K562 (cell line): ENCODE measurements around the gene TEP1. TPM values are rescaled to one million over a fixed set of nuclear protein-coding genes. Genes with fewer than 3 reads are reported as not detected.
A peak's percentile ranks its signal among the peaks of the same experiment; 100 is the strongest.

ENCODE experiments used
- ATAC-seq: fragments of 200-7000 bp; cut with Tn5 transposase; 3 replicates; pipeline ENCODE4 v1.9.1; 2020; ENCODE audit warnings: moderate library complexity
- BruUV-seq: library from RNA; stranded (reverse); fragments of 400-500 nt; replicated peaks from 2 replicates; lab custom pipeline; 2021; lab: Mats Ljungman, UMichigan
- CTCF ChIA-PET: fragments of 300-600 bp; formaldehyde crosslinking; extraction: SDS; loops from one replicate; lab custom pipeline; 2021; ENCODE audit warnings: low intra/inter-chr PET ratio; lab: Yijun Ruan, JAX
- POLR2A ChIA-PET: fragments of 300-600, 350-650 bp; sonication (Branson Sonifier 250); formaldehyde crosslinking; extraction: SDS; loops from one replicate; lab custom pipeline; 2021; ENCODE audit warnings: antibody characterized with exemption, inconsistent platforms; lab: Yijun Ruan, JAX
- DNase-seq, 4 experiments: peaks; one replicate each; pipeline versions ENCODE4 v3.0.0 to v3.0.0-alpha.2; 2011 to 2018; ENCODE audit warnings: low spot score in 3 of 4, mixed read lengths in 3 of 4; ENCODE audit errors: extremely low read depth in 1 of 4
- FAIRE-seq: peaks from 2 replicates; lab custom pipeline; 2011; peaks lifted over from hg19 to GRCh38; lab: Jason Lieb, UNC
- H2AFZ ChIP-seq: 2 replicates; pipeline ENCODE4 v1.6.0; 2011; ENCODE audit warnings: low read depth, low read length, control low read depth, inconsistent platforms
- H3K27ac ChIP-seq: fragments of 200-600 bp; 3 replicates; pipeline ENCODE4 v1.8.0; 2011; ENCODE audit warnings: low read depth, mild to moderate bottlenecking, control low read depth, inconsistent platforms, low read length, moderate library complexity, mixed read lengths; ENCODE audit errors: extremely low read depth
- H3K27me3 ChIP-seq, 2 experiments: fragments of 300-600 bp in 1 of 2; 2 replicates in 1 of 2; 3 replicates in 1 of 2; pipeline versions ENCODE4 v1.6.0 to v1.8.0; 2011; ENCODE audit warnings: inconsistent platforms in 2 of 2, low read length in 2 of 2, mild to moderate bottlenecking in 1 of 2, mixed read lengths in 1 of 2, moderate library complexity in 1 of 2; ENCODE audit not compliant: control insufficient read depth in 2 of 2, insufficient read depth in 2 of 2
- H3K36me3 ChIP-seq: fragments of 300-600 bp; 3 replicates; pipeline ENCODE4 v1.8.0; 2011; ENCODE audit warnings: mild to moderate bottlenecking, low read length, inconsistent platforms; ENCODE audit not compliant: control insufficient read depth, insufficient read depth
- H3K4me1 ChIP-seq, 2 experiments: fragments of 200-600 bp in 1 of 2; replicated peaks in 1 of 2; 2 replicates in 1 of 2; 3 replicates in 1 of 2; pipeline versions ENCODE4 v1.5.1 to v1.8.0; 2011; ENCODE audit warnings: inconsistent platforms in 2 of 2, low read length in 2 of 2, mild to moderate bottlenecking in 1 of 2, mixed read lengths in 1 of 2, moderate library complexity in 1 of 2; ENCODE audit not compliant: control insufficient read depth in 2 of 2, insufficient read depth in 2 of 2
- H3K4me2 ChIP-seq: 2 replicates; pipeline ENCODE4 v1.6.1; 2011; ENCODE audit warnings: low read length, control low read depth, inconsistent platforms, mixed read lengths; ENCODE audit not compliant: insufficient read depth
- H3K4me3 ChIP-seq: fragments of 200-600 bp; sonication (generic), shearing (Covaris generic); 2 replicates; pipeline ENCODE4 v1.5.1; 2016; ENCODE audit warnings: control low read depth, inconsistent platforms
- H3K79me2 ChIP-seq: fragments of 200-600 bp; 3 replicates; pipeline ENCODE4 v1.8.0; 2011; ENCODE audit warnings: low read length, inconsistent platforms; ENCODE audit not compliant: control insufficient read depth, insufficient read depth
- H3K9ac ChIP-seq, 2 experiments: 2 replicates each; pipeline versions ENCODE4 v1.6.0 to v1.6.1; 2011; ENCODE audit warnings: low read depth in 2 of 2, low read length in 2 of 2, control low read depth in 1 of 2, inconsistent platforms in 1 of 2, mild to moderate bottlenecking in 1 of 2, mixed read lengths in 1 of 2; ENCODE audit not compliant: insufficient read depth in 1 of 2
- H3K9me1 ChIP-seq: one replicate; pipeline ENCODE4 v1.6.0; 2011; ENCODE audit warnings: inconsistent platforms, mild to moderate bottlenecking, low read length, moderate library complexity; ENCODE audit not compliant: control insufficient read depth, insufficient read depth
- H3K9me3 ChIP-seq: replicated peaks from 2 replicates; pipeline ENCODE4 v1.5.1; 2011; ENCODE audit warnings: low read depth, low read length, inconsistent platforms; ENCODE audit not compliant: control insufficient read depth, insufficient read depth
- H4K20me1 ChIP-seq: replicated peaks from 2 replicates; pipeline ENCODE4 v1.6.1; 2011; ENCODE audit warnings: low read length, inconsistent platforms, mixed read lengths; ENCODE audit not compliant: control insufficient read depth, insufficient read depth
- CCNT2 ChIP-seq: IDR thresholded peaks from 2 replicates; pipeline ENCODE4 v1.6.1; 2011; ENCODE audit warnings: borderline replicate concordance, low read depth, mild to moderate bottlenecking, moderate library complexity, mixed read lengths, low read length; ENCODE audit not compliant: insufficient read length; ENCODE audit errors: extremely low read depth
- CEBPG ChIP-seq, 3 experiments: fragments of 200-800 bp in 1 of 3; sonication (Bioruptor generic) in 1 of 3; sonication (generic) in 1 of 3; formaldehyde crosslinking in 1 of 3; IDR thresholded peaks in 2 of 3; conservative IDR thresholded peaks in 1 of 3; 2 replicates each; pipeline versions ENCODE4 v1.6.1 to v1.8.0; 2016 to 2022; ENCODE audit warnings: missing compliant biosample characterization in 2 of 3, missing genetic modification characterization in 2 of 3, mild to moderate bottlenecking in 1 of 3, missing genetic modification reagents in 1 of 3
- GTF2A2 ChIP-seq: IDR thresholded peaks from 2 replicates; pipeline ENCODE4 v1.6.1; 2016; ENCODE audit warnings: mild to moderate bottlenecking, missing genetic modification characterization, missing compliant biosample characterization
- POLR2AphosphoS2 ChIP-seq: IDR thresholded peaks from 2 replicates; pipeline ENCODE4 v1.6.1; 2012; ENCODE audit warnings: low read length, improper control_type of control experiment
- RBFOX2 ChIP-seq: fragments of 200-400 bp; formaldehyde crosslinking; IDR thresholded peaks from 2 replicates; pipeline ENCODE4 v1.6.1; 2017; ENCODE audit warnings: low read depth, mild to moderate bottlenecking, low read length, moderate library complexity
- SNRNP70 ChIP-seq: fragments of 200-400 bp; formaldehyde crosslinking; optimal IDR thresholded peaks from 2 replicates; pipeline ENCODE3; 2017; ENCODE audit warnings: low read depth, low read length
- ZNF436 ChIP-seq: fragments of 250-450, 450-650 bp; sonication (Bioruptor Pico); formaldehyde crosslinking; IDR thresholded peaks from 2 replicates; pipeline ENCODE4 v1.7.0; 2020; ENCODE audit warnings: mild to moderate bottlenecking
- ZNF518B ChIP-seq: fragments of 250-450 bp; sonication (Bioruptor Pico); IDR thresholded peaks from 2 replicates; pipeline ENCODE4 v1.5.0; 2021; ENCODE audit warnings: mild to moderate bottlenecking, moderate library complexity
- ZNF695 ChIP-seq: fragments of 450-650 bp; formaldehyde crosslinking; IDR thresholded peaks from 2 replicates; pipeline ENCODE4 v1.4.0; 2020; ENCODE audit warnings: mild to moderate bottlenecking, moderate library complexity
- WGBS: fragments of 100-300 bp; shearing (Covaris generic); methylation state at CpG from one replicate; pipeline ENCODE4 v1.1.6; 2016; ENCODE audit warnings: low coverage, mixed read lengths; ENCODE audit not compliant: insufficient coverage; ENCODE audit errors: missing lambda C conversion rate; 5-methylcytosine and 5-hydroxymethylcytosine counted together
- in situ Hi-C: fragments of 300-500 bp; cut with MboI; formaldehyde crosslinking; loops from 4 replicates; pipeline ENCODE4 v1.15.0; 2018; ENCODE audit warnings: inconsistent platforms, mixed read lengths
- intact Hi-C: fragments of 100-400 bp; cut with micrococcal nuclease; formaldehyde crosslinking; loops from 2 replicates; pipeline ENCODE4 v1.14.2; 2022
- polyA plus RNA-seq, 8 experiments: library from polyadenylated mRNA; depleted of rRNA in 4 of 8; stranded (reverse) in 5 of 8; unstranded in 3 of 8; fragments of >200 nt; fragmentation: Nextera tagmentation in 2 of 8; fragmentation: Illumina TruSeq in 1 of 8; extraction: Ambion mirVana in 2 of 8; extraction: Trizol in 1 of 8; gene quantifications; 2 replicates each; pipeline versions ENCODE4 v1.2.1 to v1.2.3, GENCODE V29; 2011 to 2014; ENCODE audit warnings: inconsistent platforms in 1 of 8, missing spikeins in 1 of 8
- total RNA-seq, 7 experiments: library from RNA; depleted of rRNA in 6 of 7; stranded (reverse); fragments of >200 nt in 6 of 7; fragmentation: Illumina TruSeq in 2 of 7; extraction: Trizol in 2 of 7; gene quantifications; 2 replicates each; pipeline versions ENCODE4 v1.2.1 to v1.2.3, GENCODE V29; 2011 to 2021; ENCODE audit warnings: low replicate concordance in 1 of 7
- TF ChIP-seq, protein P1 (sequence below): sonication (generic); formaldehyde crosslinking; IDR thresholded peaks from 2 replicates; pipeline ENCODE4 v1.8.0; 2022; ENCODE audit warnings: mild to moderate bottlenecking, missing genetic modification reagents
- TF ChIP-seq, protein P2 (sequence below): fragments of 450-650 bp; formaldehyde crosslinking; IDR thresholded peaks from 2 replicates; pipeline ENCODE4 v1.4.0; 2022; ENCODE audit warnings: missing genetic modification characterization
- TF ChIP-seq, protein P3 (sequence below): IDR thresholded peaks from 3 replicates; pipeline ENCODE4 v1.6.1; 2011; ENCODE audit warnings: borderline replicate concordance, mild to moderate bottlenecking, moderate library complexity; ENCODE audit not compliant: insufficient read length; ENCODE audit errors: extremely low read depth

TEP1 gene
- total and polyA plus RNA-seq, 9 of the 15 experiments (the other 6 are each of a cell fraction or from before 2014, with no cell fraction given), result 1.0 to 12.2 (median 7.1) TPM

DNA sequence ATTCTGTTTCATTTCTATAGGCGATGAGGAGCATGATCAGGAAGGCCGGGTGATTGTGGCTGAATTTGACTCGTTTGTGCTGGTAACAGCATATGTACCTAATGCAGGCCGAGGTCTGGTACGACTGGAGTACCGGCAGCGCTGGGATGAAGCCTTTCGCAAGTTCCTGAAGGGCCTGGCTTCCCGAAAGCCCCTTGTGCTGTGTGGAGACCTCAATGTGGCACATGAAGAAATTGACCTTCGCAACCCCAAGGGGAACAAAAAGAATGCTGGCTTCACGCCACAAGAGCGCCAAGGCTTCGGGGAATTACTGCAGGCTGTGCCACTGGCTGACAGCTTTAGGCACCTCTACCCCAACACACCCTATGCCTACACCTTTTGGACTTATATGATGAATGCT lies 43.7 kb upstream of the TEP1 start:
- Histone ChIP-seq H3K9me1 (no peaks in the 10 kb centered on the region), H3K27ac (peak overlapping the region; percentile 99; the same call in 2 of the 3 replicates), H3K4me3 (peak overlapping the region; percentile 78), H3K27me3 (no peaks in the 10 kb centered on the region), H2AFZ (no peak overlapping the region), H3K4me1 (peaks cover 22 to 25% of the 10 kb centered on the region in 2 experiments; a peak in 4 of 5 replicates), H3K36me3 (peaks cover 54% of the 10 kb centered on the region), H3K79me2 (peaks cover 75% of the 10 kb centered on the region), H3K9ac (peak overlapping the region; percentile 86 to 95), H4K20me1 (no peaks in the 10 kb centered on the region), H3K4me2 (peak overlapping the region; percentile 91), H3K9me3 (no peaks in the 10 kb centered on the region)
- ChIA-PET POLR2A (interaction anchor here (1.0 to 3.1 kb wide), 2 partner anchors 13 to 134 kb away, joined by 3 to 29 read pairs; partner anchors contain the start of gene PNP), CTCF (no interaction called here)
- FAIRE-seq (no peak), ATAC-seq (no peak), DNase-seq (no peak)
- BruUV-seq, result no TSS peak
- intact Hi-C loops, result loop anchor here (5.0 kb wide), 1 partner anchor 150 kb away; no protein-coding TSS in a partner anchor
- 96% methylated on average over 4 of the region's 13 CpGs for WGBS
- in situ Hi-C loops, result no loop called here
- TF ChIP-seq RBFOX2, result peak; percentile 37; the same call in 1 of the 2 replicates
- no peak for TF ChIP-seq GTF2A2
- TF ChIP-seq POLR2AphosphoS2, result peak; percentile 50; the same call in 1 of the 2 replicates
- TF ChIP-seq SNRNP70, result no peak
- TF ChIP-seq, protein P1, sequence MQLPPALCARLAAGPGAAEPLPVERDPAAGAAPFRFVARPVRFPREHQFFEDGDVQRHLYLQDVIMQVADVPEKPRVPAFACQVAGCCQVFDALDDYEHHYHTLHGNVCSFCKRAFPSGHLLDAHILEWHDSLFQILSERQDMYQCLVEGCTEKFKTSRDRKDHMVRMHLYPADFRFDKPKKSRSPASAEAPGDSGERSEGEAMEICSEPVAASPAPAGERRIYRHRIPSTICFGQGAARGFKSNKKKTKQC (CRISPR knock-in tag), result no peak
- TF ChIP-seq ZNF518B (CRISPR knock-in tag), result no peak
- TF ChIP-seq, protein P2, sequence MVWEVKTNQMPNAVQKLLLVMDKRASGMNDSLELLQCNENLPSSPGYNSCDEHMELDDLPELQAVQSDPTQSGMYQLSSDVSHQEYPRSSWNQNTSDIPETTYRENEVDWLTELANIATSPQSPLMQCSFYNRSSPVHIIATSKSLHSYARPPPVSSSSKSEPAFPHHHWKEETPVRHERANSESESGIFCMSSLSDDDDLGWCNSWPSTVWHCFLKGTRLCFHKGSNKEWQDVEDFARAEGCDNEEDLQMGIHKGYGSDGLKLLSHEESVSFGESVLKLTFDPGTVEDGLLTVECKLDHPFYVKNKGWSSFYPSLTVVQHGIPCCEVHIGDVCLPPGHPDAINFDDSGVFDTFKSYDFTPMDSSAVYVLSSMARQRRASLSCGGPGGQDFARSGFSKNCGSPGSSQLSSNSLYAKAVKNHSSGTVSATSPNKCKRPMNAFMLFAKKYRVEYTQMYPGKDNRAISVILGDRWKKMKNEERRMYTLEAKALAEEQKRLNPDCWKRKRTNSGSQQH (CRISPR knock-in tag), result no peak
- TF ChIP-seq ZNF436 (CRISPR knock-in tag), result no peak
- TF ChIP-seq CEBPG (CRISPR knock-in tag; IDR thresholded peaks at IDR 0.05), result no peak
- no peak for TF ChIP-seq CEBPG (tag; conservative IDR thresholded peaks at IDR 0.05 in 1 of 2, IDR thresholded peaks at IDR 0.05 in 1 of 2)
- no peak for TF ChIP-seq CCNT2
- 0 out of 2 replicates have a peak, but pooled peaks have one; percentile 12 for TF ChIP-seq ZNF695 (CRISPR knock-in tag)
- TF ChIP-seq, protein P3, sequence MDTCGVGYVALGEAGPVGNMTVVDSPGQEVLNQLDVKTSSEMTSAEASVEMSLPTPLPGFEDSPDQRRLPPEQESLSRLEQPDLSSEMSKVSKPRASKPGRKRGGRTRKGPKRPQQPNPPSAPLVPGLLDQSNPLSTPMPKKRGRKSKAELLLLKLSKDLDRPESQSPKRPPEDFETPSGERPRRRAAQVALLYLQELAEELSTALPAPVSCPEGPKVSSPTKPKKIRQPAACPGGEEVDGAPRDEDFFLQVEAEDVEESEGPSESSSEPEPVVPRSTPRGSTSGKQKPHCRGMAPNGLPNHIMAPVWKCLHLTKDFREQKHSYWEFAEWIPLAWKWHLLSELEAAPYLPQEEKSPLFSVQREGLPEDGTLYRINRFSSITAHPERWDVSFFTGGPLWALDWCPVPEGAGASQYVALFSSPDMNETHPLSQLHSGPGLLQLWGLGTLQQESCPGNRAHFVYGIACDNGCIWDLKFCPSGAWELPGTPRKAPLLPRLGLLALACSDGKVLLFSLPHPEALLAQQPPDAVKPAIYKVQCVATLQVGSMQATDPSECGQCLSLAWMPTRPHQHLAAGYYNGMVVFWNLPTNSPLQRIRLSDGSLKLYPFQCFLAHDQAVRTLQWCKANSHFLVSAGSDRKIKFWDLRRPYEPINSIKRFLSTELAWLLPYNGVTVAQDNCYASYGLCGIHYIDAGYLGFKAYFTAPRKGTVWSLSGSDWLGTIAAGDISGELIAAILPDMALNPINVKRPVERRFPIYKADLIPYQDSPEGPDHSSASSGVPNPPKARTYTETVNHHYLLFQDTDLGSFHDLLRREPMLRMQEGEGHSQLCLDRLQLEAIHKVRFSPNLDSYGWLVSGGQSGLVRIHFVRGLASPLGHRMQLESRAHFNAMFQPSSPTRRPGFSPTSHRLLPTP, result no peak
